Astrocyte of the cerebellum (primary cell): ENCODE measurements around the gene CUX1.

ENCODE experiments used
- DNase-seq: peaks from one replicate; pipeline ENCODE4 v3.0.0-alpha.2; 2011; ENCODE audit warnings: low read depth
- H3K4me3 ChIP-seq: 2 replicates; pipeline ENCODE4 v1.5.1; 2011; ENCODE audit warnings: mild to moderate bottlenecking, low read depth, low read length, moderate library complexity
- in situ Hi-C: cut with HindIII; loops from 2 replicates; pipeline ENCODE4 v1.10.0; 2017; ENCODE audit warnings: low sequenced_read_pairs
- TF ChIP-seq, protein P1 (sequence below): IDR thresholded peaks from 2 replicates; pipeline ENCODE4 v1.5.1; 2012; ENCODE audit warnings: low read length, low read depth, moderate library complexity, mild to moderate bottlenecking; ENCODE audit errors: missing control alignments

Gene CUX1

DNA sequence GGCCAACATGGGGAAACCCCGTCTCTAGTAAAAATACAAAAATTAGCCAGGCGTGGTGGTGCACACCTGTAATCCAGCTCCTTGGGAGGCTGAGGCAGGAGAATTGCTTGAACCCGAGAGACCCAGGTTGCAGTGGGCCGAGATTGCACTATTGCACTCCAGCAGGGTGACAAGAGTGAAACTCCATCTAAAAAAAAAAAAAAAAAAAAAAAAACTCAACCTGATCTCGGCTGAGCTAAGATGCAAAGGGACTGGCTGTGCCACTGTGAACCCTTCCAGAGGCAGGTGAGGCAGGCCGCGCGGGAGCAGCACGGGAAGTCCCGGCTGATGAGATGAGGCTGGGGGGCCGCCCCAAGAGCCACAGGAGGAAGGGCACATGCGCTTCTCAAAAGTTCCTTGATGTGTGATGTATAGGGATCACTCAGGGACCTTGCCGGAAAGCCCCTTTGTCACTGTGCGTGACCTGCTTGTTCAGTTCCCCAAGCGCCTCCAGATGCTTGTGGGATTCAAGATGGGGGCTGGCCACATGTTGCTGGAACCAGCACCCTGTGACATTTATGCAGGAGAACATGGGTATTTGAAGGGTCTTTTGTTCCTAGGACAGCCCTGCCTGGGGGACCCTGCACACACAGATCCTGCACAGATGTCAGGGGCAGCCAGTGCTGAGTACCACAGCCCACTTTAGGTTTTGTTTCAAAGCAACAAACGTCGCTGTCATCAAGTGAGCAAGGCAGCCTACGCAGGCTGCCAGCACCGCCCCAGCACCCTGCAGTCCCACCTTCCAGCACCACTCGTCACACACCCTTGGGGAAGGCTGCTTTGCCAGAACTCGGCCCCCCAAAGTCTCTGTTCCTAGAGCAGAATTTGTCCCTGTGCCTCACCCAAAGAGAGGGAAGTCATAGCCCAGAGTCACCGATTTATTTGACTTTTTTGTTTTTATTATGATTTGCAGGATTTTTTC lies 394.4 kb downstream of the CUX1 start:
- TF ChIP-seq, protein P1, sequence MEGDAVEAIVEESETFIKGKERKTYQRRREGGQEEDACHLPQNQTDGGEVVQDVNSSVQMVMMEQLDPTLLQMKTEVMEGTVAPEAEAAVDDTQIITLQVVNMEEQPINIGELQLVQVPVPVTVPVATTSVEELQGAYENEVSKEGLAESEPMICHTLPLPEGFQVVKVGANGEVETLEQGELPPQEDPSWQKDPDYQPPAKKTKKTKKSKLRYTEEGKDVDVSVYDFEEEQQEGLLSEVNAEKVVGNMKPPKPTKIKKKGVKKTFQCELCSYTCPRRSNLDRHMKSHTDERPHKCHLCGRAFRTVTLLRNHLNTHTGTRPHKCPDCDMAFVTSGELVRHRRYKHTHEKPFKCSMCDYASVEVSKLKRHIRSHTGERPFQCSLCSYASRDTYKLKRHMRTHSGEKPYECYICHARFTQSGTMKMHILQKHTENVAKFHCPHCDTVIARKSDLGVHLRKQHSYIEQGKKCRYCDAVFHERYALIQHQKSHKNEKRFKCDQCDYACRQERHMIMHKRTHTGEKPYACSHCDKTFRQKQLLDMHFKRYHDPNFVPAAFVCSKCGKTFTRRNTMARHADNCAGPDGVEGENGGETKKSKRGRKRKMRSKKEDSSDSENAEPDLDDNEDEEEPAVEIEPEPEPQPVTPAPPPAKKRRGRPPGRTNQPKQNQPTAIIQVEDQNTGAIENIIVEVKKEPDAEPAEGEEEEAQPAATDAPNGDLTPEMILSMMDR, result no peak
- H3K4me3 ChIP-seq, result no peak overlapping the region
- no peak for DNase-seq
- in situ Hi-C loops, result no loop called here

DNA sequence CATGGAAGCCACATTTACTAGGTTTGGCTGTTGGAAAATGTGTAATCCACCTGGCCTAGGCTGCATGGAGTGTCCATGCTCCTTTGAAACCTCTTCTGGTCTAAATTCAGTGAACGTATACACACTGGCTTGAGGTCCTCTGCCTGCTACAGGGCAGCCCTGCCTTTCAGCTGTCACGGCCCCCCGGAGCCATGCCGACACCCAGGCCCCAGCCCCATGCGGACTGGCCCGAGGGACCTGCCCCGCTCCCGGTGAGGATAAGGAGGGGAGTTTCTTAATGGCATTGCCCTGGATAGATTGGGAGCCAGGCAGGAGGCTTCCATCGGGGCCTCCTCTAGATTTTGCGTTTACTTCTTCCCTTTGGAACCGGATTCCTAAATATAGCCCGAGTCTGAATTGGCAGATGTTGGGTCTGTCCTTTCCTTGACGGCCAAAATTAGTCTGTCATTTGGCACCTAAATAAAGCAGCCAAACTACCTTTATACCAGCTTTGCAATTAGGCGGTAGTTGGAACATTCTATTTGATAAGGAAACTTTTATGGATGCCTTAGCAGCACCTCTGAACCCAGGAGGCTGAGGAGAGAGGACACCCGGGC lies 397.1 kb downstream of the CUX1 start:
- no peak for DNase-seq
- no peak overlapping the region for H3K4me3 ChIP-seq
- TF ChIP-seq, protein P1, result no peak
- in situ Hi-C loops, result no loop called here

DNA sequence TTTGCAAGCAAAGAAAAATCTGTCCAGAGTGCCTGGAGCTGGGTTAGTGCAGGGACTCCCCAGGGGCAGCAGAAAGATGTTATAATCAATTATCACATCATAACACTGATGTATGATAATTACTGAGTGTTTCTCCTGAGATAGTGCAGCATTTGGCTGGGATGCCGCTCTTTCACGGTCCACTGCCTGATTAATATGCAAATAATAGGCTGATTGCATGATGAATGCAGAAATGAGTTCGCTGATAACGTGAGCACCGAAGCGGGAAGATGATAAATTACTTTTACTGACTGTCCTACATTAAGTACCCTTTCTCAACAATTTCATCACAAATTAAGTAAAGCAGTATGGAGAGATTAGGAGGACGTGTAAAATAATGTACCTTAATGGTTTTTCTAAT lies 397.8 kb downstream of the CUX1 start:
- DNase-seq, result no peak
- H3K4me3 ChIP-seq, result no peak overlapping the region
- TF ChIP-seq, protein P1, result no peak
- in situ Hi-C loops, result no loop called here

DNA sequence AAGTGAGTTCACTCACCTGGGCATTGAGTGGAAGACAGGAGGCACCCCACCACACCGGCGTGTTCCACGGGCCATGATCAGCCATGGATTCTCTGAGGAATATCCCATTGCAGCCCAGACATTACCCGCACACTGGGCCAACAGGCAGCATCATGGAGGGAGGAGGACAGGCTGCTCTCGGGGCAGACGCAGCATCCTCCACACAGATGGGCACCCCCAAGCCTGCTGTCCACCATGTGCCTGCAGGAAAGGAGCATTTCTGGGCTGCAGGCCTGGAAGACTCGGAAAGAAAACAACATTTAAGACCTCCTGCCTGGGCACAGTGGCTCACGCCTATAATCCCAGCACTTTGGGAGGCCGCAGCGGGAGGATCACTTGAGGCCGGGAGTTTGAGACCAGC lies 398.3 kb downstream of the CUX1 start:
- in situ Hi-C loops, result no loop called here
- H3K4me3 ChIP-seq, result no peak overlapping the region
- DNase-seq, result no peak
- TF ChIP-seq, protein P1, result no peak

DNA sequence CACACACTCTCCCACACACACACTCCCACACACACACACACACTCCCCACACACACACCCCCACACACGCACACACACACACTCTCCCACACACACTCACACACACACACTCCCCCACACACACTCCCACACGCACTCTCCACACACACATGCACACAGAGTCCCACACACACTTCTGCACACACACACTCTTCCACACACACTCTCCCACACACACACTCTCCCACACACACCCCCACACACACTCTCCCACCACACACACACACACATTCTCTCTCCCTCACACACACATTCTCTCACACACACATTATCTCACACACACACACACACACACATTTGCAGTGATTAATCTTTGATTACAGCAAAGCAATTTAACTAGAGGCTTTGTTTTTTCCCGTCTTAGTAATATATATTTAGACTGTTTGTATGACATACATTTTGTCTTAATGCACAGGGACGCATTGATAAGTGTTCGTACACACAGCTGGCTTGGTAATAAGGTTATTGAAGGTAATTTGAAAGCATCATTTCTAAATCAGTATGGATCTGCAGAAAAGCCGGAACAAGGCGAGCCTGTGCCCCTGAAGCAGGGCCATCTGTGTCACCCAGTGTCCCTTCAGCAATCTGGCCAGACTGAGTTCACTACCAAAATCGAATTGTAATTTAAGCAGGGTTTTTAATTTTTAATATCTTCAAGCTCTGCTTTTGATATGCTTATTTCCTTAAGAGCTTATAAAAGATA lies 399.3 kb downstream of the CUX1 start:
- no peak overlapping the region for H3K4me3 ChIP-seq
- TF ChIP-seq, protein P1, result no peak
- in situ Hi-C loops, result no loop called here
- no peak for DNase-seq

DNA sequence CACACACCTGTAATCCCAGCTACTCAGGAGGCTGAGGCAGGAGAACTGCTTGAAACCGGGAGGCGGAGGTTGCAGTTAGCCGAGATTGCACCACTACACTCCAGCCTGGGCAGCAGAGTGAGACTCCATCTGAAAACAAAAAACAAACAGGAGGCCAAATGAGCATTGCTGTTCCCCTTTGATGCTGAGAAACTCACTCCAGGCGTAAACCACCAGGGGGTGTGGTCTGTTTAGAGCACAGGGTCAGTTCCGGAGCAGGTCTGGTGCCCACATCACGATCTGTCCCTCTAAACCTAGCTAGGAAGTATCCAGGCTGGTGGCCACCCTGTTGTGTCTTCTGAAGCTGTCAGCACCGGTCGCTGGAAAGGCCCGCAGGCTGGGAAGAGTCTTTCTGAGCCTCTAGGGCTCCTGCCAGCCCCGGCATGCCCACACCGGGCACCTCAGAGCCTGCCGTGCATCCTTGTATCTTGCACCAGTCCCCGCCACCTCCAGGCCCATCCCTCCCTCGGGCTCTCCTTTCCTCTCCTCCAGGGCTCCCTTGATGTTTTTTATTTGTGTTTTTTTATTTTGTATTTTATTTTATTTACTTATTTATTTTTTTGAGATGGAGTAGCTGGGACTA lies 402.9 kb downstream of the CUX1 start:
- in situ Hi-C loops, result no loop called here
- DNase-seq, result no peak
- TF ChIP-seq, protein P1, result no peak
- H3K4me3 ChIP-seq, result no peak overlapping the region
